A673 (cell line): ENCODE measurements around the gene SP2. TPM values are rescaled to one million over a fixed set of nuclear protein-coding genes. Genes with fewer than 3 reads are reported as not detected.

Source experiments
- BruUV-seq: library from RNA; stranded (reverse); fragments of 400-500 nt; replicated peaks from 2 replicates; lab custom pipeline; 2021; lab: Mats Ljungman, UMichigan
- CTCF ChIA-PET: fragments of 300-600 bp; sonication (Branson Sonifier 250); formaldehyde crosslinking; loops from one replicate; lab custom pipeline; 2022; ENCODE audit warnings: antibody characterized with exemption; lab: Charles Lee
- POLR2A ChIA-PET: fragments of 300-600 bp; sonication (Branson Sonifier 250); formaldehyde crosslinking; loops from one replicate; lab custom pipeline; 2022; ENCODE audit warnings: antibody characterized with exemption; ENCODE audit not compliant: low non-redundant PET; lab: Charles Lee
- DNase-seq: peaks from one replicate; pipeline ENCODE4 v3.0.0-alpha.2; 2015; ENCODE audit warnings: low spot score
- H3K27ac ChIP-seq: fragments of 200-600 bp; sonication (generic); 2 replicates; pipeline ENCODE4 v1.5.1; 2016; ENCODE audit warnings: mixed run types, low read depth, mild to moderate bottlenecking, mixed read lengths, antibody characterized with exemption, low read length; ENCODE audit not compliant: poor library complexity, severe bottlenecking
- H3K27me3 ChIP-seq: fragments of 200-600 bp; sonication (generic); replicated peaks from 2 replicates; pipeline ENCODE4 v1.6.1; 2017; ENCODE audit warnings: mixed run types, low read depth, mild to moderate bottlenecking, mixed read lengths, antibody characterized with exemption, low read length; ENCODE audit not compliant: insufficient read depth, poor library complexity
- H3K36me3 ChIP-seq: fragments of 200-600 bp; sonication (generic); 2 replicates; pipeline ENCODE4 v1.6.1; 2016; ENCODE audit warnings: mixed run types, mild to moderate bottlenecking, mixed read lengths, antibody characterized with exemption, low read length; ENCODE audit not compliant: insufficient read depth, poor library complexity, severe bottlenecking
- H3K4me1 ChIP-seq: fragments of 200-600 bp; sonication (generic); 2 replicates; pipeline ENCODE4 v1.6.1; 2017; ENCODE audit warnings: mixed run types, mild to moderate bottlenecking, mixed read lengths, antibody characterized with exemption, low read length; ENCODE audit not compliant: insufficient read depth, poor library complexity, severe bottlenecking
- H3K4me3 ChIP-seq: fragments of 200-600 bp; sonication (generic); 2 replicates; pipeline ENCODE4 v1.5.1; 2016; ENCODE audit warnings: low read depth, mixed run types, mild to moderate bottlenecking, mixed read lengths, low read length; ENCODE audit not compliant: poor library complexity, severe bottlenecking
- H3K9me3 ChIP-seq: fragments of 200-600 bp; sonication (generic); 2 replicates; pipeline ENCODE4 v1.6.1; 2016; ENCODE audit warnings: mixed run types, low read depth, mild to moderate bottlenecking, mixed read lengths, antibody characterized with exemption, low read length; ENCODE audit not compliant: poor library complexity, severe bottlenecking
- EZH2 ChIP-seq: fragments of 200-600 bp; sonication (generic); IDR thresholded peaks from 2 replicates; pipeline ENCODE4 v1.6.1; 2017; ENCODE audit warnings: borderline replicate concordance, low read depth, mild to moderate bottlenecking, mixed read lengths, antibody characterized with exemption, low read length; ENCODE audit not compliant: poor library complexity, severe bottlenecking
- intact Hi-C: fragments of 100-400 bp; cut with micrococcal nuclease; formaldehyde crosslinking; loops from one replicate; pipeline ENCODE4 v1.10.0; 2022; ENCODE audit not compliant: unreplicated experiment
- total RNA-seq: library from RNA; stranded (reverse); gene quantifications from 2 replicates; pipeline ENCODE4 v1.2.3, GENCODE V29; 2021
- TF ChIP-seq, protein P1 (sequence below): fragments of 300-800, 200-600 bp; sonication (generic); conservative IDR thresholded peaks from 2 replicates; pipeline ENCODE4 v1.5.1; 2017; ENCODE audit warnings: low read depth, mild to moderate bottlenecking, antibody characterized with exemption, low read length, moderate library complexity, mixed read lengths

Gene SP2
- total RNA-seq, 1 experiment from 2014 or later, result 19.5 TPM

DNA sequence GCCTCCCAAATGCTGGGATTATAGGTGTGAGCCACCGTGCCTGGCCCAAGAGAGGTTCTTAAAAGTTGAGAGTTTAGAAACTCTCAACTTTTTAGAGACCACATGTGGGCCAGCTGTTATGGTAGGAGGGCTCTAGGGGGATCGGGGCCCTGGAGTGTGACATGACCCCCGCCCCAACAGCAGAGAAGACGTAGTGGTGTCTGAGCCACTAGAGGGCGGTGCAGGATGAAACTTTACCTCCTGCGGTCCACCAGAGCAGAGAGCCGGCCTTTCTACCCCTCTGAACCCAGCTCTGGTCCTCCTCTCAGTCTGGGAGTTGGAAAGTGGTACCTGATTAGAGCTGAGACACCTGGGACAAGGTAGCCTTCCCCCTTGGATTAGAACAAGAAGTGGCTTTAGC lies 82.3 kb downstream of the SP2 start:
- Histone ChIP-seq H3K27me3 (no peaks in the 10 kb centered on the region), H3K9me3 (no peaks in the 10 kb centered on the region), H3K27ac (no peak overlapping the region), H3K36me3 (peaks cover 94% of the 10 kb centered on the region), H3K4me3 (no peak overlapping the region), H3K4me1 (no peaks in the 10 kb centered on the region)
- intact Hi-C loops, result loop anchor here (1.0 kb wide), 1 partner anchor 40 kb away; no protein-coding TSS in a partner anchor
- BruUV-seq, result no TSS peak
- POLR2A ChIA-PET, result no interaction called here
- TF ChIP-seq, protein P1, sequence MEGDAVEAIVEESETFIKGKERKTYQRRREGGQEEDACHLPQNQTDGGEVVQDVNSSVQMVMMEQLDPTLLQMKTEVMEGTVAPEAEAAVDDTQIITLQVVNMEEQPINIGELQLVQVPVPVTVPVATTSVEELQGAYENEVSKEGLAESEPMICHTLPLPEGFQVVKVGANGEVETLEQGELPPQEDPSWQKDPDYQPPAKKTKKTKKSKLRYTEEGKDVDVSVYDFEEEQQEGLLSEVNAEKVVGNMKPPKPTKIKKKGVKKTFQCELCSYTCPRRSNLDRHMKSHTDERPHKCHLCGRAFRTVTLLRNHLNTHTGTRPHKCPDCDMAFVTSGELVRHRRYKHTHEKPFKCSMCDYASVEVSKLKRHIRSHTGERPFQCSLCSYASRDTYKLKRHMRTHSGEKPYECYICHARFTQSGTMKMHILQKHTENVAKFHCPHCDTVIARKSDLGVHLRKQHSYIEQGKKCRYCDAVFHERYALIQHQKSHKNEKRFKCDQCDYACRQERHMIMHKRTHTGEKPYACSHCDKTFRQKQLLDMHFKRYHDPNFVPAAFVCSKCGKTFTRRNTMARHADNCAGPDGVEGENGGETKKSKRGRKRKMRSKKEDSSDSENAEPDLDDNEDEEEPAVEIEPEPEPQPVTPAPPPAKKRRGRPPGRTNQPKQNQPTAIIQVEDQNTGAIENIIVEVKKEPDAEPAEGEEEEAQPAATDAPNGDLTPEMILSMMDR, result peak; percentile 84
- no peak for TF ChIP-seq EZH2
- CTCF ChIA-PET, result interaction anchor here (0.9 to 2.4 kb wide), 6 partner anchors 33 to 44 kb away, joined by 4 to 45 read pairs (median 9); no protein-coding TSS in a partner anchor
- DNase-seq, result peak; percentile 82

Other genes with a start within 250 kb of the SP2 start
- gene KPNB1, start 246.3 kb upstream of the SP2 start, total RNA-seq, result 429 and 452 TPM in 2 replicates
- gene TBKBP1, start 202.1 kb upstream of the SP2 start, total RNA-seq, result 21.1 and 25.3 TPM in 2 replicates
- not detected in 2 replicates for gene TBX21, start 163.0 kb upstream of the SP2 start, total RNA-seq
- gene OSBPL7, start 74.4 kb upstream of the SP2 start, total RNA-seq, result 9.1 TPM in 2 replicates
- 30.5 and 42.0 TPM in 2 replicates for gene MRPL10, start 64.7 kb upstream of the SP2 start, total RNA-seq
- gene LRRC46, start 64.6 kb upstream of the SP2 start, total RNA-seq, result 1.1 and 1.3 TPM in 2 replicates
- 6.2 and 11.2 TPM in 2 replicates for gene SCRN2, start 55.0 kb upstream of the SP2 start, total RNA-seq
- gene SP6, start 45.1 kb upstream of the SP2 start, total RNA-seq, result 0.15 and 0.66 TPM in 2 replicates
- gene PNPO, start 45.3 kb downstream of the SP2 start, total RNA-seq, result 12.3 and 14.6 TPM in 2 replicates
- gene PRR15L, start 61.6 kb downstream of the SP2 start, total RNA-seq, result not detected in 2 replicates
- gene CDK5RAP3, start 74.9 kb downstream of the SP2 start, total RNA-seq, result 172 and 204 TPM in 2 replicates
- 2.3 TPM in 1 of 2 replicates, not detected in the other for gene COPZ2, start 141.6 kb downstream of the SP2 start, total RNA-seq
- 149 and 168 TPM in 2 replicates for gene NFE2L1, start 152.1 kb downstream of the SP2 start, total RNA-seq
- 121 and 139 TPM in 2 replicates for gene CBX1, start 205.2 kb downstream of the SP2 start, total RNA-seq
- gene SNX11, start 211.5 kb downstream of the SP2 start, total RNA-seq, result 25.1 and 27.6 TPM in 2 replicates